Cerebellar nuclear complex (tissue), 1 donor: ENCODE results near the gene FARP1.

Experiments
- DNase-seq, 2 experiments: peaks; one replicate each; lab custom pipeline; 2025; lab: John Stamatoyannopoulos, UW

FARP1 gene

GRCh38 chr13:98284679-98285078 is 141.8 kb downstream of the FARP1 start:
- DNase-seq = no peak

- DNase-seq = no peak
Measured at GRCh38 chr13:98285317-98285716, 142.4 kb downstream of the FARP1 start.

- no peak for DNase-seq
Measured at GRCh38 chr13:98285852-98286594, 143.1 kb downstream of the FARP1 start.

- no peak for DNase-seq
Measured at GRCh38 chr13:98286799-98287198, 143.9 kb downstream of the FARP1 start.

- DNase-seq = no peak
Measured at GRCh38 chr13:98288211-98288610, 145.3 kb downstream of the FARP1 start.

GRCh38 chr13:98289339-98289945 is 146.5 kb downstream of the FARP1 start:
- no peak for DNase-seq

GRCh38 chr13:98290261-98290660 is 147.4 kb downstream of the FARP1 start:
- no peak for DNase-seq

- no peak for DNase-seq
Measured at GRCh38 chr13:98291658-98292057, 148.8 kb downstream of the FARP1 start.

GRCh38 chr13:98293103-98293502 is 150.2 kb downstream of the FARP1 start:
- no peak for DNase-seq

- DNase-seq = no peak
Measured at GRCh38 chr13:98293570-98294142, 150.8 kb downstream of the FARP1 start.

GRCh38 chr13:98295371-98295770 is 152.5 kb downstream of the FARP1 start:
- no peak for DNase-seq

GRCh38 chr13:98297051-98297450 is 154.2 kb downstream of the FARP1 start:
- no peak for DNase-seq

GRCh38 chr13:98297745-98298144 is 154.9 kb downstream of the FARP1 start:
- no peak for DNase-seq

- no peak for DNase-seq
Measured at GRCh38 chr13:98298599-98298998, 155.7 kb downstream of the FARP1 start.

GRCh38 chr13:98299235-98299965 is 156.5 kb downstream of the FARP1 start:
- no peak for DNase-seq

GRCh38 chr13:98299966-98300350 is 157.1 kb downstream of the FARP1 start:
- no peak for DNase-seq

GRCh38 chr13:98300956-98301641 is 158.2 kb downstream of the FARP1 start:
- no peak for DNase-seq

- no peak for DNase-seq
Measured at GRCh38 chr13:98301721-98302120, 158.8 kb downstream of the FARP1 start.

- no peak for DNase-seq
Measured at GRCh38 chr13:98303858-98304257, 161.0 kb downstream of the FARP1 start.

GRCh38 chr13:98305670-98306069 is 162.8 kb downstream of the FARP1 start:
- DNase-seq = no peak

GRCh38 chr13:98307463-98308085 is 164.7 kb downstream of the FARP1 start:
- no peak for DNase-seq
